ENCODE data around the gene ERCC2. TPM values are rescaled to one million over a fixed set of nuclear protein-coding genes. Genes with fewer than 3 reads are reported as not detected.

The ERCC2 gene
- total and polyA plus RNA-seq, 7 experiments from 2014 or later, result 4.4 to 25.1 (median 14.9) TPM

- DNase-seq, result peak in 8 of 9 donors; percentile 30 to 73 (median 45)
- intact Hi-C loops (cut with micrococcal nuclease), result loop anchor here in 1 of 2 donors (10.0 kb wide), 1 partner anchor 591 kb away; the partner anchor contains the start of gene CCDC61
- Histone ChIP-seq H3K27me3 (ENCODE audit: control insufficient read depth in 2 of 2, insufficient read depth in 2 of 2, low read length in 2 of 2) (peaks cover 10 to 23% of the 10 kb centered on the region in 2 donors), H3K4me3 (ENCODE audit: low read length) (no peak overlapping the region), H3K27ac (ENCODE audit: low read depth, low read length) (no peak overlapping the region), H3K36me3 (ENCODE audit: control insufficient read depth in 2 of 3, insufficient read depth in 3 of 3, low read length in 3 of 3) (no peaks in the 10 kb centered on the region), H3K9me3 (ENCODE audit: control insufficient read depth in 2 of 3, low read length in 3 of 3) (no peaks in the 10 kb centered on the region), H3K4me1 (ENCODE audit: control insufficient read depth in 2 of 2, insufficient read depth in 2 of 2, low read length in 2 of 2) (peaks cover 16 to 25% of the 10 kb centered on the region in 2 donors)
- ChIA-PET CTCF (interaction anchor here (0.9 kb wide), 1 partner anchor 81 kb away, joined by 4 read pairs; no protein-coding TSS in a partner anchor), POLR2A (interaction anchor here (0.7 kb wide), 1 partner anchor 33 kb away, joined by 3 read pairs; no protein-coding TSS in a partner anchor)
- peaks cover 15 to 27% (median 21%) of the 10 kb centered on the region in 5 donors for H3K27me3 Mint-ChIP-seq
- no peaks in the 10 kb centered on the region for H3K9me3 Mint-ChIP-seq
- H3K4me1 Mint-ChIP-seq, result peaks cover 24 to 50% (median 30%) of the 10 kb centered on the region in 7 donors
- H3K27ac Mint-ChIP-seq, result peak overlapping the region in 2 of 9 donors; percentile 48 to 90
- ATAC-seq, result no peak
- H3K36me3 Mint-ChIP-seq, result peaks cover 0 to 6% (median 0%) of the 10 kb centered on the region in 5 donors
- H3K4me3 Mint-ChIP-seq, result peak overlapping the region; percentile 77 to 99 (median 96)
Observed at GRCh38 chr19:45403781-45404556, 33.6 kb upstream of the ERCC2 start.

GRCh38 chr19:45403272-45403671, 32.9 kb upstream of the ERCC2 start:
- Mint-ChIP-seq H3K36me3 (peaks cover 0 to 7% (median 0%) of the 10 kb centered on the region in 5 donors), H3K27me3 (peaks cover 20 to 33% (median 27%) of the 10 kb centered on the region in 5 donors), H3K4me3 (peak overlapping the region in 5 of 10 donors; percentile 27 to 96 (median 91)), H3K4me1 (peaks cover 20 to 49% (median 34%) of the 10 kb centered on the region in 7 donors), H3K27ac (no peak overlapping the region), H3K9me3 (no peaks in the 10 kb centered on the region)
- ATAC-seq (no peak), DNase-seq (no peak)
- ChIA-PET CTCF (interaction anchor here (0.9 kb wide), 1 partner anchor 82 kb away, joined by 4 read pairs; no protein-coding TSS in a partner anchor), POLR2A (no interaction called here)
- Histone ChIP-seq H3K36me3 (ENCODE audit: control insufficient read depth in 2 of 3, insufficient read depth in 3 of 3, low read length in 3 of 3) (no peaks in the 10 kb centered on the region), H3K4me1 (ENCODE audit: control insufficient read depth in 2 of 2, insufficient read depth in 2 of 2, low read length in 2 of 2) (peaks cover 20 to 25% of the 10 kb centered on the region in 2 donors), H3K9me3 (ENCODE audit: control insufficient read depth in 2 of 3, low read length in 3 of 3) (no peaks in the 10 kb centered on the region), H3K27me3 (ENCODE audit: control insufficient read depth in 2 of 2, insufficient read depth in 2 of 2, low read length in 2 of 2) (peaks cover 10 to 23% of the 10 kb centered on the region in 2 donors), H3K4me3 (ENCODE audit: low read length) (no peak overlapping the region), H3K27ac (ENCODE audit: low read depth, low read length) (no peak overlapping the region)
- intact Hi-C loops (cut with micrococcal nuclease), result loop anchor here in 1 of 2 donors (10.0 kb wide), 1 partner anchor 592 kb away; the partner anchor contains the start of gene CCDC61

GRCh38 chr19:45402298-45403061, 32.1 kb upstream of the ERCC2 start:
- Mint-ChIP-seq H3K4me3 (no peak overlapping the region), H3K27me3 (peaks cover 25 to 40% (median 32%) of the 10 kb centered on the region in 5 donors), H3K4me1 (peaks cover 20 to 47% (median 33%) of the 10 kb centered on the region in 7 donors), H3K27ac (no peak overlapping the region), H3K36me3 (peaks cover 0 to 11% (median 0%) of the 10 kb centered on the region in 5 donors), H3K9me3 (no peaks in the 10 kb centered on the region)
- ChIA-PET CTCF (interaction anchor here (0.6 to 1.5 kb wide), 3 partner anchors 9 to 82 kb away, joined by 4 to 5 read pairs (median 4); no protein-coding TSS in a partner anchor), POLR2A (interaction anchor here (0.7 to 1.7 kb wide), 3 partner anchors 31 to 1841 kb away, joined by 3 to 7 read pairs (median 4); no protein-coding TSS in a partner anchor)
- no peak for ATAC-seq
- Histone ChIP-seq H3K36me3 (ENCODE audit: control insufficient read depth in 2 of 3, insufficient read depth in 3 of 3, low read length in 3 of 3) (no peaks in the 10 kb centered on the region), H3K4me3 (ENCODE audit: low read length) (no peak overlapping the region), H3K27me3 (ENCODE audit: control insufficient read depth in 2 of 2, insufficient read depth in 2 of 2, low read length in 2 of 2) (peaks cover 10 to 23% of the 10 kb centered on the region in 2 donors), H3K9me3 (ENCODE audit: control insufficient read depth in 2 of 3, low read length in 3 of 3) (no peaks in the 10 kb centered on the region), H3K4me1 (ENCODE audit: control insufficient read depth in 2 of 2, insufficient read depth in 2 of 2, low read length in 2 of 2) (peaks cover 20 to 25% of the 10 kb centered on the region in 2 donors), H3K27ac (ENCODE audit: low read depth, low read length) (no peak overlapping the region)
- intact Hi-C loops (cut with micrococcal nuclease), result loop anchor here in 1 of 2 donors (10.0 kb wide), 1 partner anchor 592 kb away; the partner anchor contains the start of gene CCDC61
- peak in 3 of 9 donors; percentile 26 to 46 (median 29) for DNase-seq

- H3K4me3 Mint-ChIP-seq, result peak overlapping the region in 1 of 10 donors; percentile 23
Observed at GRCh38 chr19:45401815-45402214, 31.4 kb upstream of the ERCC2 start.

GRCh38 chr19:45400192-45400591, 29.8 kb upstream of the ERCC2 start:
- Histone ChIP-seq H3K27me3 (ENCODE audit: control insufficient read depth in 2 of 2, insufficient read depth in 2 of 2, low read length in 2 of 2) (peaks cover 10 to 23% of the 10 kb centered on the region in 2 donors), H3K4me1 (ENCODE audit: control insufficient read depth in 2 of 2, insufficient read depth in 2 of 2, low read length in 2 of 2) (peaks cover 10 to 12% of the 10 kb centered on the region in 2 donors), H3K4me3 (ENCODE audit: low read length) (no peak overlapping the region), H3K9me3 (ENCODE audit: control insufficient read depth in 2 of 3, low read length in 3 of 3) (no peaks in the 10 kb centered on the region), H3K27ac (ENCODE audit: low read depth, low read length) (no peak overlapping the region), H3K36me3 (ENCODE audit: control insufficient read depth in 2 of 3, insufficient read depth in 3 of 3, low read length in 3 of 3) (no peaks in the 10 kb centered on the region)
- H3K36me3 Mint-ChIP-seq, result peaks cover 0 to 20% (median 0%) of the 10 kb centered on the region in 5 donors
- DNase-seq (no peak), ATAC-seq (no peak)
- H3K4me3 Mint-ChIP-seq, result no peak overlapping the region
- no peaks in the 10 kb centered on the region for H3K9me3 Mint-ChIP-seq
- peaks cover 37 to 44% (median 43%) of the 10 kb centered on the region in 5 donors for H3K27me3 Mint-ChIP-seq
- intact Hi-C loops (cut with micrococcal nuclease), result loop anchor here in 1 of 2 donors (10.0 kb wide), 1 partner anchor 595 kb away; the partner anchor contains the start of gene CCDC61
- H3K27ac Mint-ChIP-seq, result no peak overlapping the region
- H3K4me1 Mint-ChIP-seq, result peaks cover 7 to 35% (median 17%) of the 10 kb centered on the region in 7 donors
- POLR2A ChIA-PET, result no interaction called here
- CTCF ChIA-PET, result interaction anchor here (0.6 kb wide), 1 partner anchor 299 kb away, joined by 3 read pairs; no protein-coding TSS in a partner anchor

More at GRCh38 chr19:45401815-45402214, 31.4 kb upstream of the ERCC2 start:
- Mint-ChIP-seq H3K27me3 (peaks cover 31 to 46% (median 39%) of the 10 kb centered on the region in 5 donors), H3K9me3 (no peaks in the 10 kb centered on the region), H3K36me3 (peaks cover 0 to 14% (median 0%) of the 10 kb centered on the region in 5 donors), H3K27ac (no peak overlapping the region), H3K4me1 (peaks cover 20 to 47% (median 30%) of the 10 kb centered on the region in 7 donors)
- DNase-seq (no peak), ATAC-seq (no peak)
- peaks cover 10 to 23% of the 10 kb centered on the region in 2 donors for H3K27me3 ChIP-seq (ENCODE audit: control insufficient read depth in 2 of 2, insufficient read depth in 2 of 2, low read length in 2 of 2)
- no peaks in the 10 kb centered on the region for H3K9me3 ChIP-seq (ENCODE audit: control insufficient read depth in 2 of 3, low read length in 3 of 3)
- H3K27ac ChIP-seq (ENCODE audit: low read depth, low read length), result no peak overlapping the region
- no peak overlapping the region for H3K4me3 ChIP-seq (ENCODE audit: low read length)
- CTCF ChIA-PET, result interaction anchor here (0.6 to 1.5 kb wide), 2 partner anchors 10 to 77 kb away, joined by 4 to 5 read pairs; no protein-coding TSS in a partner anchor
- intact Hi-C loops (cut with micrococcal nuclease), result loop anchor here in 1 of 2 donors (10.0 kb wide), 1 partner anchor 593 kb away; the partner anchor contains the start of gene CCDC61
- POLR2A ChIA-PET, result interaction anchor here (0.6 to 1.7 kb wide), 4 partner anchors 30 to 1840 kb away, joined by 3 to 7 read pairs (median 4); no protein-coding TSS in a partner anchor
- no peaks in the 10 kb centered on the region for H3K36me3 ChIP-seq (ENCODE audit: control insufficient read depth in 2 of 3, insufficient read depth in 3 of 3, low read length in 3 of 3)
- H3K4me1 ChIP-seq (ENCODE audit: control insufficient read depth in 2 of 2, insufficient read depth in 2 of 2, low read length in 2 of 2), result peaks cover 15 to 19% of the 10 kb centered on the region in 2 donors

All from naive thymus-derived CD4-positive, alpha-beta T cell (primary cell).